Measurements from ENCODE around the gene CYP2S1.
A peak's percentile ranks its signal among the peaks of the same experiment; 100 is the strongest.
"Not testable (repeated sequence)": the region's sequence is repeated elsewhere in the genome, so short reads cannot be mapped to it uniquely, and the experiment has no call there.

The CYP2S1 gene, protein sequence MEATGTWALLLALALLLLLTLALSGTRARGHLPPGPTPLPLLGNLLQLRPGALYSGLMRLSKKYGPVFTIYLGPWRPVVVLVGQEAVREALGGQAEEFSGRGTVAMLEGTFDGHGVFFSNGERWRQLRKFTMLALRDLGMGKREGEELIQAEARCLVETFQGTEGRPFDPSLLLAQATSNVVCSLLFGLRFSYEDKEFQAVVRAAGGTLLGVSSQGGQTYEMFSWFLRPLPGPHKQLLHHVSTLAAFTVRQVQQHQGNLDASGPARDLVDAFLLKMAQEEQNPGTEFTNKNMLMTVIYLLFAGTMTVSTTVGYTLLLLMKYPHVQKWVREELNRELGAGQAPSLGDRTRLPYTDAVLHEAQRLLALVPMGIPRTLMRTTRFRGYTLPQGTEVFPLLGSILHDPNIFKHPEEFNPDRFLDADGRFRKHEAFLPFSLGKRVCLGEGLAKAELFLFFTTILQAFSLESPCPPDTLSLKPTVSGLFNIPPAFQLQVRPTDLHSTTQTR

DNA sequence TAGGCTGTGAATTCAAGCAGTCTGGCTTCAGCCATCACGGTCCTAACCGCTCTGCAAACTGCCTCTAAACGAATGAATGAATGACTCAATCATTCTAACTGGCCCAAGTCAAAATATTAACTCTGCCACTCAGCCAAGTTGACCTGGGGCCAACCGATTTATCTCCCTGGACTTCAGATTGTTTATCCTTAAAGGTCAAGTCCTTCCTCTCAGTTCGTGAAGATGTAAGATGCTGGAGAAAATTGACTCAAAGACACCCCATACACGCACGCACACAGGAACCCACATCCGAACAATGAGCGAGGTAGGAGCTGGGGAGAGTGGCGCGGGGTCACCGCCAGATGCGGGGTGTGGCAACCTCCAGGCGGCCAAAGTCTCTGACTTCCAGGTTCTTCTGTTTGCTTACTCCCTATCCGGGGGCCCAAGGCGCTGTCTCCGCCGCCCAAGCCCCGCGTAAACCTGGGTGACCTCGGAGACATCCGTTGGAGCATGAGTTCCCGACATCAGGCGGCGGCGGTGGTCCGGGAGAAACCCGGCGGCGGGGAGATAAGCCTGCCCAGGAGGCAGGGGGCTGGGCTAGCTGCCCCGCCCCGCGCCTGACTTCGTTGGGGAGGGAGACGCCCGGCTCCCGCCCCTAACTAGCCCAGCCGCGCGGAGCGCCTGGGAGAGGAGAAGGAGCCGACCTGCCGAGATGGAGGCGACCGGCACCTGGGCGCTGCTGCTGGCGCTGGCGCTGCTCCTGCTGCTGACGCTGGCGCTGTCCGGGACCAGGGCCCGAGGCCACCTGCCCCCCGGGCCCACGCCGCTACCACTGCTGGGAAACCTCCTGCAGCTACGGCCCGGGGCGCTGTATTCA is at the start of gene CYP2S1:
Gene CYP2S1 (plus strand): TSS at position 646 of the 856 bp plus-strand sequence. CDS start 46 bp downstream, at position 692.
- DNase-seq = peak in 1 of 2 experiments; percentile 34

DNA sequence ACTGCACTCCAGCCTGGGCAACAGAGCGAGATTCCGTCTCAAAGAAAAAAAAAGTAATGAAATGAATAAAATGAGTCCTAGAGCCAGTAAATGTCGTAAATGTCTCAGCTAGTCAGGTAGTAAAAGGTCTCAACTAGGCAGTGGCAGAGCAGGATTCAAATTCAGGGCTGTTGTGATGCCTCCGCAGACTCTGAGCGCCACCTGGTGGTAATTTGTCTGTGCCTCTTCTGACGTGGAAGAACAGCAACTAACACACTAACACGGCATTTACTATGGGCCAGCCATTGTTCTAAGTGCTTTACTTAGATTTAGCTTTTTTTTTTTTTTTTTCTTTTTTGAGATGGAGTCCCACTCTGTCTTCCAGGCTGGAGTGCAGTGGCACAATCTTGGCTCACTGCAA is 48.6 kb upstream of the CYP2S1 start:
- peak in 1 of 2 experiments; percentile 58 for DNase-seq

DNA sequence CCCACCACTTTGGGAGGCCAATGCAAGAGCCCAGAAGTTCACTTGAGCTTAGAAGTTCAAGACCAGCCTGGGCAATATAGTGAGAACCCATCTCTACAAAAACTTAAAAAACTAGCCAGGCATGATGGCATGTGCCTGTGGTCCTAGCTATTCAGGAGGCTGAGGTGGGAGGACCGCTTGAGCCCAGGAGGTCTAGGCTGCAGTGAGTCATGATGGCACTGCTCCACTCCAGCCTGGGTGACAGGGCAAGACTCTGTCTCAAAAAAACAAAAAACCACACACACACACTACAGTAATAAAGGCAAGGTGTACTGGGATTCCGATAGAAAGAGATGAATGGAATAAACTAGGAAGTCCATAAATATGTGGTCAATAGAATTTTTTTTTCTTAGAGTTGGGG is 43.2 kb upstream of the CYP2S1 start:
- DNase-seq = no peak

DNA sequence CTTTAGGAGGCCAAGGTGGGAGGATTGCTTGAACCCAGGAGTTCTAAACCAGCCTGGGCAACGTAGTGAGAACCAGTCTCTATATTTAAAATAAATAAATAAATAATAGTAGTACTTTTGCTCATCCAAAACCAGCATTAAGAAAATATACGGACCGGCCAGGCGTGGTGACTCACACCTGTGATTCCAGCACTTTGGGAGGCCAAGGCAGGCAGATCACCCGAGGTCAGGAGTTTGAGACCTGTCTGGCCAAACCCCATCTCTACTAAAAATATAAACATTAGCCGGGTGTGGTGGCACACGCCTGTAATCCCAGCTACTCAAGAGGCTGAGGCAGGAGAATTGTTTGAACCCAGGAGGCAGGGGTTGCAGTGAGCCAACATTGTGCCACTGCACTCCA is 42.0 kb upstream of the CYP2S1 start:
- DNase-seq = not testable (repeated sequence)

DNA sequence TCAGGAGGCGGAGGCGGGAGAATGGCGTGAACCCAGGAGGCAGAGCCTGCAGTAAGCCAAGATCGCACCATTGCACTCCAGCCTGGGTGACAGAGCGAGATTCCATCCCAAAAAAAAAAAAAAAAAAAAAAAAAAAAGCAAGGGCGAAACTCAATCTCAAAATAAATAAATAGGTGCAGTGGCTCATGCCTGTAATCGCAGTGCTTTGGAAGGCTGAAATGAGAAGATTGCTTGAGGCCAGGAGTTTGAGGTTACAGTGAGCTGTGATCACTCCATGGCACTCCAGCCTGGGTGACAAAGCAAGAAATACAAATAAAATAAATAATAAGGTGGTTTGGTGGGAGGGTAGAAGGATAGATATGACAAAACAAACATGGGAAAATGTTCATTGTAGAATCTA is 39.0 kb upstream of the CYP2S1 start:
- no peak for DNase-seq

DNA sequence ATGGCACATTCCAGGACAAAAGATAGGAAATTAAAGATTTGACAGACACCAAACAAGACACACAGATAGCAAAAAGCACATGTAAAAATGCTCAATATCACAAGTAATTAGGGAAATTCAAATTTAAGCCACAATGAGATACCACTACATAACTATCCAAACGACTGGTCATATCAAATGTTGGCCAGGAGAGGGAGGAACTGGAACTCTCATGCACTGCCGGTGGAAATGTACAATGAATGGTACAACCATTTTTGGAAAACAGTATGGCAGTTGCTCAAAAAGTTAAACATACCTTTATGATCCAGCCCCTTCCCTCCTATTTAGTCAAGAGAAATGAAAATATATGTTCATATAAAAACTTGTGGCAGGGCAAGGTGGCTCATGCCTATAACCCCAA is 36.8 kb upstream of the CYP2S1 start:
- DNase-seq = no peak

DNA sequence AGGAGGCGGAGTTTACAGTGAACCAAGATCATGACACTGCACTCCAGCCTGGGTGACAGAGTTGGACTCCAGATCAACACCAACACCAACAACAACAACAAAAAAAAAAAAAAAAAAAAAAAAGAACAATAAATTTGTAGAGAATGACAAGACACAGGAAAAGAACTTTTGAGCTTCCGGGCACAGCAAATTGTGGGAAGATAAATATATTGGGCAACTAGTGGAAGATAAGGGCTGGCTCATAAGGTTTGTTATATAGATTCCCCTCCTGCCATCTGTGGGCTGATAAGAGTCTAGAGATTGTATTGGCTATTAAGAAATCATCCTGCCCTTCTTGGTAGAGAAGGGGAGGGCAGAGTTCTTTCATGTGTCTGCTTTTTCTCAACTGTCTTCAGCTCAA is 33.1 kb upstream of the CYP2S1 start:
- DNase-seq = no peak

DNA sequence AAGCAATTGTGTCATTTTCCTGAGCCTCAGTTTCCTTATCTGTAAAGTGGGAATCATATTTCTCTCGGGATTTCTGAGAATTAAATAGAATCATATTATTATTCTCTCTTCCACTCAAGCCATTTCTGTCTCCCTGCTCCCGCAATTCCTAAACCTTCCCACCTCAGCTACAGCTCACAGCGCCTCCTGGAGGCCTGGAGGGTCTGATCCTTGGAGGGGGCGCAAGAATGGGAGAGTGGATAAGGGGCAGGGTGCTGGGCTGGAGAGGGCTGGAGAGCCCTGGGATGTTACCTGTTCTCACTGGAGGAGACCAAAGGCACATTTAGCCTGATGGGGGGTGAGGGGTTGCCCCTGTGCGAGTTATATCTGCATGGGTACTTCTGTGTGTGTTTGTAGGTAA is 31.1 kb upstream of the CYP2S1 start:
- peak in 1 of 2 experiments; percentile 75 for DNase-seq

DNA sequence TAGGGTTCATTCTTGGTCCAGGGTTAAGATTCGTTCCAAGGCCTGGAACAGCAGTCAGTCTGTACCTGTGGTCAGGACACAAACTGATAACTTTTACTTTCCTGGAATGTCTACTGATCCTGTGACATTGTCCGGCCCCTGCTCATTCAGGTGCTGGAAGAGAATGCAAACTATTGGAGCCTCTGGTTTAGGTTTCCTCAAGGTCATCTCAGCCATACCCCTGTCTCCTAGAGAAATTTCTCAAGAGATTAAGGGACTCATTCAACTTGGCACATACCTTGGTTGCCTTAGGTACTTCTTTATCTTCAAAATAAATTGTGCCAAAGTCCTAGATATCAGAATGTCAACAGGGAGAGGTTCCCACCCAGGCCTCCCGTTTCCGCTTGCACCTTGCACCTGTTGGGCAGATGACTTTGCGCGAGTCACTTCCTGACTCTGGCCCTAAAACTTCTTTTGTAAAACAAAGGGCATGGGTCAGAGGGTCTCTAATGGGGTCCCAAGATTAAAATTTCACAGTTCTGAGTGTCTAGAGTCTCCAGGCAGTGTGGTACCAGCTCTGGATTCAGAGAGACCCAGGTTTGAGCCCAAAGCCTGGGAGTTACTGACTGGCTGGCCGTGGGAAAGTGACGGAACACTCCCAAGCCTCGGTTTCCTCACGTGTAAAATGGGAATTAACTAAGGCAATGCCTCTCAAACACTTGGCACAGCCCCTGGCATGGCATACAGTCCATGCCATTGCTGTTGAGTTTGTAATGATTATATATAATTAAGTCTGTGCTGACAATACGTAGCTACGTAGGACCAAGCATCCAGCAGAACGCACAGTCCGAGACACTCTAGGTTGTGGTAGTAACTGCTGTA is 25.8 kb upstream of the CYP2S1 start:
- DNase-seq = no peak

DNA sequence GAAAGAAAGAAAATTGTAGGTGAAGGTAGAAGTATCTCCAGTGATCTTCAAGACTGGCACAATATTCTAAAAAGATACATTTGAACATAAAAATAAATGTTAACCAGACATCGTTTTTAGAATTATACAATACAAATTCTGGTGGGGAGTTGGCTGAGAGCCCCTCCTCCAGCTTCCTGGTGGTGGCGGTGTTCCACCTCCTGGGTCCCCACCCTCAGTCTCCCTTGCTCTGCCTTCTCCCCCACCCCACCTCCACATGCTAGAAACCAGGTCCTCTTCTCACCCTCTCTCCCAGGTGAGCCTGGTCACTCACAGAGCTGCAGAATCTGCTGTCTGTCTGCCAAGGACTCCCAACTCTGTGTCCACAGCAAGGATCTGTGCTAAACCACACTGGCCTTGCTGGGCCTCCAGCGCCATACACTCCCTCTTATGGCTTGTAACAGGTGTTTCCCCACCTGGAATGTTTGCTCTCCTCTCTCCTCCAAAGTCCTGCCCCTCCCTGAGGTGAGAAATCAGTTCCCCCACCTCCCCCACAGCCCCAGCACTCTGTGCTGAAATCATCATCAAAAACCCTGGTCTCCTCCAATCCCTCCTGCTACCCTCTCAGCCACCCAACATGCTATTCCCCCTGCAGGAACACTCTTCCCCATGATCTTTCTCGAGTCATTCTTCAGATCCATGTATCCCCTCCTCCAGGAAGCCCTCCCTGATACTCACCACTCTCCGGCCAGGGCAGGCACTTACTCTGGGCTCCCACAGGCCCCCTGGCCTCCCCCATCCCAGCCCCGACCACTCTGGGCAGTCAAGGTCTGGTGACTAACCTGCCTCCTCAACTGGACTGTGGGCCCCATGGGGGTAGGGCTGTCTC is 20.5 kb upstream of the CYP2S1 start:
- no peak for DNase-seq

DNA sequence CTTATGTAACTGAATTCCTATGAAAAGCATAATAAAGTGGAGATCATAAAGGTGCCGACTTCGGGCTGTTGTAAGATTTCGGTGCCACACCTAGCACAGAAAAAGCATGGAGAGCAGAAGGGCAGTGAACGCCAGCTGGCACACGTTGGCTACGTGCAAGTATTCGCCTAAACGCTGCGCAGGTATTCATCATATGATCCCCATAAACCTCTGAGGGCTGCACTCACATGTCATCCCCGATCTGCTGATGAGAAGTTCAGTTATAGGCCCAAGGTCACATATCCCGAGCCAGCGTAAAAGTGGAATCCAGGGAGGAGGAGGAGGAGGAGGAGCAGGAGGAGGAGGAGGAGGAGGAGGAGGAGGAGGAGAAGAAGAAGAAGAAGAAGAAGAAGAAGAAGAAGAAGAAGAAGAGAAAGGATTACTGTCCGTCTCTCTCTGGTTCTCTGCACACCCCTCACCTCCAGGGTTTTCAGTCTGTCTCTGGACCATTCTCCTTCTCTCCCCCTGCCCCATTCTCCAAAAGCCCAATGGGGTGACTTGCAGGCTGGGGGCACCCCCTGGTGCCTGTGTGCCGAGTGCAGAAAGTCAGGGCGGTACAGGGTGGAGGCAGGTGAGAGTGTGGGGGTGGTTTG is 18.6 kb upstream of the CYP2S1 start:
- DNase-seq = no peak

DNA sequence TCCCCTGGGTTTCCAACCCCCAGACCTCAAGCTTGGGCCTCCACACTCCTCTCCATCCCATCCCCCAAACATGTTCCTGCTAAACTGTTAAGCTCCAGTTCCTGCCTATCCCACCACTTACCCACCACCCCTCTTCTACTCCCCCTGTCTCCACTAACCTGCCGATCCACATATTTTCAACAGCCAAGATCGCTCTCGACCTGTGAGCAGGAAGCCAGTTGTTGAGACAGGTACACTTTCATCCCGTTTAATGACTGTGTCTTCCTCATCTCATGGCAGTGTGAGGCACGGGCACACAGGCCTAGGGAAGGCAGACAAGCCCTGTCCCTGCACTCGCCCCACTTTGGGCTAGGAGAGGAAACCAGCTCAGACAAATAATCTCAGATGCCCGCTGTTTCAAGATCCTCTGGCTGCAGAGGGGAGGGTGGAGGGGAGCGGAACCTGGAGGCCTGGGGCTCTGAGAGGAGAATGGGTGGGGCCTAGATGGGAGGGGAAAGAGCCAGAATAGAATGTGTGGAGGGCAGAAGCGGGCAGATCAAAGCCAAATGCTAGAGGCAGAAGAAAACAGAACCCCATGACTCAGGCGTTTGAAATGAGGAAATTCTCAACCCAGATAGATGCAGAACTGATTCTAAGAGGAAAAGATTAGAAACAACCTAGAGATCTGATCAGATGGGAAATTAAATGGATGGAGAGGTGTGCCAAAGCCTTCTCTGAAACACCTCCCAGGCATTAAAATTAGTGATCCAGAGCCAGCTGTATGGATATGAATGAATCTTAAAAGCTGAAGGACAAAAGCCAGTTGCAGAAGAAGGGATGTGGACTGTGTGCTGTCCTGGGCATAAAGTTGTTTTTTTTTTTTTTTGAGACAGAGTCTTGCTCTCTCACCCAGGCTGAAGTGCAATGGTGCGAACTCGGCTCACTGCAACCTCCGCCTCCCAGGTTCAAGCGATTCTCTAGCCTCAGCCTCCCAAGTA is 16.9 kb upstream of the CYP2S1 start:
- DNase-seq = no peak

DNA sequence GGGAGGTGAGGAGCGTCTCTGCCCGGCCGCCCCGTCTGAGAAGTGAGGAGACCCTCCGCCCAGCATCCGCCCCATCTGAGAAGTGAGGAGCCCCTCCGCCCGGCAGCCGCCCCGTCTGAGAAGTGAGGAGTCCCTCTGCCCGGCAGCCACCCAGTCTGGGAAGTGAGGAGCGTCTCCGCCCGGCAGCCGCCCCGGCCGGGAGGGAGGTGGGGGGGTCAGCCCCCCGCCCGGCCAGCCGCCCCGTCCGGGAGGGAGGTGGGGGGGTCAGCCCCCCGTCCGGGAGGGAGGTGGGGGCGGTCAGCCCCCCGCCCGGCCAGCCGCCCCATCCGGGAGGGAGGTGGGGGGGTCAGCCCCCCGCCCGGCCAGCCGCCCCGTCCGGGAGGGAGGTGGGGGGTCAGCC is 12.8 kb upstream of the CYP2S1 start:
- DNase-seq = not testable (repeated sequence)

DNA sequence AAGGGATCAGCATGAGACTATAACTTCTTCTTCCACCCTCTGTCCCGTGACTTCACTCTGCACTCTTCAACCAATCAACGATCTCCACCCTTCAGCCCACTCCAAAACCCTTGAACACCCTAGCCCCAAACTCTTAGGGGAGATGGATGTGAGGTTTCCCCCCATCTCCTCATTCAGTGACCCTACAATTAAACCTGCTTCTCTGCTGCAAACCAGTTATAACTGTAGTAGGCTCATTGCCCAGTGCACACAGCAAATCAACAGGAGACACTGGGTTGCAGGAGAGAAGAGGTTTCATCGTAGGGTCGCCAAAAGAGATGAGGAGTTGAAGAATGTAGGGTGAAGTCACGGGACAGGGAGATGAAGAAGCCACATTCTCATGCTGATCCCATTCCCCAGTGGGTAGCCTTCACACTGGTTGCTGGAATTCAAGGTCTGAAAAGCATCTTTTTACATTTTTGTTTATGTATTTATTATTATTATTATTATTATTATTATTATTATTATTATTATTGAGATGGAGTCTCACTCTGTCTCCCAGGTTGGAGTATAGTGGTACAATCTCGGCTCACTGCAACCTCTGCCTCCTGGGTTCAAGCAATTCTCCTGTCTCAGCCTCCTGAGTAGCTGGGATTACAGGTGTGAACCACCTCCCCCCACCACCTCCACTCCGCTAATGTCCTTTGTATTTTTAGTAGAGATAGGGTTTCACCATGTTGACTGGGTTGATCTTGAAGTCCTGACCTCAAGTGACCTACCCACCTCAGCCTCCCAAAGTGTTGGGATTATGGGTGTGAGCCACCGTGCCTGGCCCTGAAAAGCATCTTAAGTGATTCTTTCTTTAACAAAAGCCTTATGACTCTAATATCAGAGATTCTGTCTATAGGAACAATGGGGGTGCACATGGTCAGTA is 5.8 kb upstream of the CYP2S1 start:
- no peak for DNase-seq

DNA sequence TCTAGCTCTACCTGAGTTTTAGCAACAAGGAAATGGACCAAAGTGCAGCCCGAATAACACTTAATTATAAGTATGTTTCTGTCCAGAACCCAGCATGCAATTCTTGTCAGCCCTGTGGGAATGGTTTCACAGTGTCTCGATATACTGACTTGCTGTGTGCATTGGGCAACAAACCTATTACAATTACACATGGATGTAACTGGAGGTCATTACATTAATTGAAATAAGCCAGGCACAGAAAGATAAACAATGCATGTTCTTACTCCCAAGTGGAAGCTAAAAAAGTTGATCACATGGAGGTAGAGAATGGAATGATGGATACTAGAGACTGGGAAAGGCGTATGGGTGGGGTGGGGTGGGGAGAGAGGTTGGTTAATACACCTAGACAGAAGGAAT is 5.1 kb upstream of the CYP2S1 start:
- no peak for DNase-seq

DNA sequence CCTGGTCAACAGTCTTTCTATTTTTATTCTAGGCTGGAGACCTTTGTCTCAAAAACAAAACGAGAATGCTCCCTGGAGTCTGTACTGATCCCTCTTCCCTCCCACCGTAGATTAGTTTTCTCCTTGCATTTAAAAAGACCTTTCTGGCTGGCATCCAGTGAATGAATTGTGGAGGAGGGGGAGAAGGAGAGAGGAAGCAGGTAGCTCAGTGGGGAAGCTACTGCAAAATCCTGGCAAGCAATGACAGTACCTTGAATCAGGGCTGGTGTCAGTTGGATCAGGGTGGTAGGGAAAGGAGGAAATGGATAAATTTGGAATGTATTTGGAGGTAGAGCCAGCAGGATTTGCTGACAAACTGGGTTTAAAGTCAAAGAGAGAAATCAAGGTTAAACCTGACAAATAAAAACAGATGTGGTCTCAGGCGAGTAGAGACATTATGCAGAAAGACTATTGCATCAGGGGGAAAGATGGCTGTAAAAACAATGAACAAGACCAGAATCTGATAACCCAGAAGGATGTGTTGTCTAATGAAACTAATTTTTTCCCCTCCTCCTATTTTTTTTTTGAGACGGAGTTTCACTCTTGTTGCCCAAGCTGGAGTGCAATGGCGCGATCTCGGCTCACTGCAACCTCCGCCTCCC is 3.5 kb upstream of the CYP2S1 start:
- no peak for DNase-seq

DNA sequence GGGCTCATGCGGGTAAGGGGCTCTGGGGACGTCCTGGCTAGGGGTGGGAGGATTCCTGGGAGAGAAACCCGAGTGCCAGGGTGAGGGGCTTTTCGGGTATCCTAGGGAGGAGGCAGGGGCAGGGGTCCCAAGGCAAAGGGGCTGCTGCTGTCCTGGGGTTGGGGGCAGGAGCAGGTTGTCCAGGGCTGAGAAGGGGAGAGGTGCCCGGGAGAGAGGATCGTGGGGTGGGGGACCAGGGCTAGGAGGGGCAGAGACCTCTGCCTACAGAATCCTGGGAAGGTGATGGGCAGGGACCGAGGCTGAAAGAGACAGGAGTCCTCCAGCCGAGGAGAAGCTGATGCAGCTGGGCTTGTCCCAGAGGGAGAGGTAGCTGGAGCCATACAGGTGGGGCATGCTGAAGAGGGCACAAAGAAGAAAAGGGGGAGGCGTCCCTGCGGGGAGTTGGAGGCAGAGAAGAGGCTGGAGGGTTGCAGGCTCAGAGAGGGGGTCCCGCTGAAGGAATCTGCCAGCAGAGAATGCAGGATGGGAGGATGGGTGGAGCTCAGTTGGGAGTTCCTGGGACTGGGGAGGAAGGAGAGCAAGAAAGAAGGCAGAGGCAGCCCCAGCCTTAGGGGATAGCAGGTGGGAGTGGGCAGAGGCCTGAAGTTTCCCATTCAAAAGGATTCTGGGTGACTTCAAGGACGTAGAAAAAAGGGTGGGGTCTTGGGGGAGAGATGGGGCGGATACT is 574 bp downstream of the CYP2S1 start:
- DNase-seq = no peak

DNA sequence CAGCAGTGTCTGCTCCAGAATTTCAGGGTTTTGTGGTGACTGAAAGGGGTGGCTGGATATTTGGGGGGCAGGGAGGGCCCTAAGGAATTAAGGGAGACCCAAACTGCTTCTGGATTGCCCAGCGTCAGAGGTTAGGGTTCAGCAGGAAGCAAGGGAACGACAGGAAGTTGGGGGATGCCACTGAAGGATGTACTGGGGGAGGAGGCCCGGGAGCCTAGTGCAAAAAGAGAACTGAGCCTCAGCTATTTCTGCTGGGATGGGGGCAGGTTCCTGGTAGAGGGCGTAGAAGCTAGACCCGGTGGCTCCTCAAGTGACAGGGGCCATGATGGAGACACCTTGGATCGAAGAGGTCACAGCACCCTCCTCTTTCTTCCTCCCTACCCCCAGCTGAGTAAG is 1.1 kb downstream of the CYP2S1 start:
- no peak for DNase-seq
